Upper lobe of left lung (tissue), 4 donors: Measurements from ENCODE around the gene CHKB.

Experiments
- CTCF ChIP-seq, 6 experiments: fragments of 450-650 bp in 4 of 6; fragments of 200-600 bp in 2 of 6; sonication (generic) in 2 of 6; IDR thresholded peaks; one replicate each; pipeline ENCODE4 v1.5.1; 2016 to 2019; ENCODE audit warnings: antibody characterized with exemption in 6 of 6
- POLR2A ChIP-seq, 4 donors: fragments of 450-650 bp; IDR thresholded peaks; one replicate each; pipeline ENCODE4 v1.5.1; 2016 to 2017; ENCODE audit warnings: antibody characterized with exemption in 4 of 4, mild to moderate bottlenecking in 2 of 4

GRCh38 chr22:50562523-50563412, 19.9 kb downstream of the CHKB start, which contains the start of gene SYCE3:
- TF ChIP-seq CTCF (IDR thresholded peaks at IDR 0.05) (peak; percentile 98 to 99 (median 99)), POLR2A (IDR thresholded peaks at IDR 0.05) (peak in 3 of 4 donors; percentile 41 to 89 (median 56))
